GM21717 (cell line): ENCODE measurements around the gene RPS21.

Source experiments
- ATAC-seq: cut with Tn5 transposase; IDR thresholded peaks from one replicate; pipeline ENCODE4 v1.9.1; 2021; ENCODE audit warnings: mild to moderate bottlenecking, moderate library complexity; ENCODE audit not compliant: unreplicated experiment

The RPS21 gene

GRCh38 chr20:62408640-62409039, 21.7 kb downstream of the RPS21 start:
- ATAC-seq, result no peak

- no peak for ATAC-seq
These were observed 22.4 kb downstream of the RPS21 start for GRCh38 chr20:62409086-62409853.

- ATAC-seq, result no peak
These were observed 23.2 kb downstream of the RPS21 start for GRCh38 chr20:62409931-62410745.

GRCh38 chr20:62410746-62411478, 24.0 kb downstream of the RPS21 start:
- no peak for ATAC-seq

- no peak for ATAC-seq
These were observed 24.7 kb downstream of the RPS21 start for GRCh38 chr20:62411479-62412193.

DNA sequence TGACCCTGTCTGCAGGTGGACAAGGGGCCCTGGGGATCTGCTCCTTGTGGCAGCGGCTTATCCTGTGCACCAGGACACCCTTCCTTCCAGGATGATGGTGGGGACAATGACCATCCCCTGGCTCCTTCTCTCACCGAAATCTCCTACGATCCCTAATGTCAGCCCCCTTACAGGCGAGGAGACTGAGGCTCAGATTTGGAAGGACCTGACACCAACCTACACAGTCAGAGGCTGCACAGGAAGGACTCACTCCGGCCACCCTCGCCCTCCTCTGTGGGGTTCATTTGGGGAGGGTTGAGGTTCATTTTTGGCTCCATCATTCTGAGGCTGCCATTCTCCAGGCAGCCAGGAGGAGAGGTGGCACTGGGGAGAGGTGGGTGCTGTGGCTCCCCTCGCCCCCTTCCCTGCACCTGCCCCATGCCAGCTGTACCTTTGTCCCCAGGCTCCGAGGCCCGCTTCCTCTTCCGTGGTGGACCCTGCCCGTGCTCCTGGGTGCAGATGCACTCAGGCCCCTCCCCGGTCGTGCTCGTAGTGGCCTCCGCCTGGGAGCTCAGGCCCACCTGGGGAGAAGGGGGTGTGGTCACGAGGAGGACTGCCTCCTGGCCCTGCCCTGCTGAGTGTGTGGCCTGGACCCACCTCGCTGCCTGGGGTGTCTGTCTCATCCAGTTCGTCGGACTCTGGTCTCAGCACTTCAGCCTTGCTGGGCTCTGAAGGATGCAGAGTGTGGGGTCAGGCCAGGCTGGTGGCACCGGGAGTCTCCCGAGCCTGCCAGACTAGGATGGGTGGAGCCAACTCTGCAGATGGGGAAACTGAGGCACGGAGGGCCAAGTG, 25.5 kb downstream of the RPS21 start:
- ATAC-seq, result no peak

DNA sequence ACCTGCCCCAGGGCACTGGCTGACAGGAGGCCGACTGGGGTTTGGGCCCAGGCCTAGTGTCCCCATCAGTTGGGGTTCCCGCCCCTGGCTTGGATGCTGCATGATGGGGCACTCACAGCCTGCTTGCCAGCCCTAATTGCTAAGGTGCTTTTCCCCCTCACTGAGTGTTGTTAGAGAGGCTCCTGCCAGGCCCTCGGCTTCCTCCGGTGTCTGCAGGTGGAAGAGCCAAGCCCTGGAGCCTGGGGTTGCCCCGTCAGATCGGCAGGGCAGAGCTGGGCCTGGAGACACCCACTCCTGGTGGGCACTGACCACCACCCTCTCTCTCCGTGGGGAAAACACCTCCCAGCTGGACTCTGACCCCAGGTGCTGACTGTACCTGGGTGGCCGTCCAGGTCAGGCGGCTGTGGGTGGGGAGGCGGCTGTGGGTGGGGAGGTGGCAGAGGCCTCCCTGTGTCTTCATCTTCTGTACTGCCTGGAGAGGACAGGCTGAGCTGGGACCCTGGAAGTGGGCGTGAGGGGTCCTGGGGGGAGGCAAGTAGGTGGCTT, 26.2 kb downstream of the RPS21 start:
- ATAC-seq, result no peak

- no peak for ATAC-seq
These were observed 27.1 kb downstream of the RPS21 start for GRCh38 chr20:62413896-62414481.

GRCh38 chr20:62415354-62416111, 28.6 kb downstream of the RPS21 start:
- ATAC-seq, result no peak

DNA sequence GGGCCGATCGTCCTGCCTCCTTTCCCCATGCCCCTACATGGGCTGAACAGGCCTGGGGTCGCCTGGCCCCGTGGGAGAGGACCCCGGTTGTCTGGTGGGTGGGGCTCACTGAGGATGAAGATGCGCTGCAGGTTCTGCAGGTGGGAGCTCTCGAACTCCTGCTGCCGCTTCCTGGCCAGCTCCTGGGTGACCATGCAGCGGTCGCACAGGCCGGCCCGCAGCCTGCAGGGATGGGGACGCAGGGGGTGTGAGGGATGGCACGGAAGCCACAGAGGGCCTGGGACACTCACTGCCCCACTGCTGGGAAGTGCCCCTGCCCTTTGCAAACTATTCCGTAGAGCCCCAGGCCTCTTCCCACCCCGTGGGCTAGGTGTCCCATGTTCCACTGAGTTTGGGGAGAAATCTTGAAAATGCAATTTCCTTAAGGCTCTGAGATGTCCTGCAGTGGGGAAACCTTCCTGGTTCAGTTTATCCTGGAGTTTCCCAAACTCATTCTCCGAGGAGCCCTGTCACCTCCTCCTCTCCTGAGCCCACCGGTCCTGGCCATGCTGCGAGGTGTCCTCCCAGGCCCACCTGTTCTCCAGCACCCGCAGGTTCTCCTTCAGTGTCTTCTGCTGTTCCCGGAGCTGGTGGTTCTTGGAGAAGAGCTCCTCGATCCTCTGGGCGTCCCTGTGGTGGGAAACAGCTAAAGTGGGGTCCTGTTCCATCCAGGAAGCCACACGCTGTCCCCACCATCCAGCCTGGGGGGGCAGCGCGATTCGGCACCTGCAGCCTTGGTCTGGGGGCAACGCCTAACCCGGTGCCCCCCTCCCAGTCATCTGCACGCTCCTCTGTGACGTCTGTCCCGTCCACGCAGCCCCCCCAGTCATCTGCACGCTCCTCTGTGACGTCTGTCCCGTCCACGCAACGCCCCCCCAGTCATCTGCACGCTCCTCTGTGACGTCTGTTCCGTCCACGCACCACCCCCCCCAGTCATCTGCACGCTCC, 30.0 kb downstream of the RPS21 start:
- no peak for ATAC-seq

GRCh38 chr20:62417981-62418708, 31.2 kb downstream of the RPS21 start:
- no peak for ATAC-seq

GRCh38 chr20:62418709-62419487, 32.0 kb downstream of the RPS21 start:
- no peak for ATAC-seq

GRCh38 chr20:62419759-62420158, 32.9 kb downstream of the RPS21 start:
- ATAC-seq, result no peak

DNA sequence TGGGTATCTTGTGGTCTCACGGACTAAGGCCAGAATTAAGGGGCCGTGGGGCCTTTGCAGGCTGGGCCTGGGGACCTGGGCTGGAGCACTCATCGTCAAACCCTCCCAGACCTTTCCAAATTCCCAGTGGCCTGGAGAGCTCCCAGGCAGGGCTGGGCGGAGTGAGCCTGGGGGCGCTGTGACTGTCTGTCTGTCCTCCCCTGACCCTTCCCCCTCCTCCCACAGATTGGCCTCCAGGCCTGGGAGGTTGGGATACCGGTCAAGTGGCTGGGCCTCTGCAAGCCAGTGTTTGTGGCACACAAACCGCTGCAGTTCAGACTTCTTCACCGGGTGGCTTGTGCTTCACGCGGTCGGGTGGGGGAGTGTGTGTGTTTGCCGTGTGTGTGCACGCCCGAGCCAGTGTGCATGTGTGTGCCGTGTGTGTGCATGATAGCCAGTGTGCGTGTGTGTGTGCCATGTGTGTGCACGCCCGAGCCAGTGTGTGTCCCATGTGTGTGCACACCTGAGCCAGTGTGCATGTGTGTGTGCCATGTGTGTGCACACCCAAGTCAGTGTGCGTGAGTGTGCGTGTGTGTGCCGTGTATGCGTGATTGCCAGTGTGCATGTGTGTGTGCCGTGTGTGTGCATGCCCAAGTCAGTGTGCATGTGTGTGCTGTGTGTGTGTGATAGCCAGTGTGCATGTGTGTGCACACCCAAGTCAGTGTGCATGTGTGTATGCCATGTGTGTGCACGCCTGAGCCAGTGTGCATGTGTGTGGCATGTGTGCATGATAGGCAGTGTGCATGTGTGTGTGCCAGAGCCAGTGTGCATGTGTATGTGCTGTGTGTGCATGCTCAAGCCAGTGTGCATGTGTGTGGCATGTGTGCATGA, 34.2 kb downstream of the RPS21 start:
- no peak for ATAC-seq

GRCh38 chr20:62421716-62421990, 34.8 kb downstream of the RPS21 start:
- no peak for ATAC-seq
